ENCODE measurements around the gene EPHB1. TPM values are rescaled to one million over a fixed set of nuclear protein-coding genes. Genes with fewer than 3 reads are reported as not detected.

Gene EPHB1
- total RNA-seq, 4 donors from 2014 or later = 0.82 to 2.2 (median 1.2) TPM

- Histone ChIP-seq H3K27me3 (no peaks in the 10 kb centered on the region), H3K9me3 (no peaks in the 10 kb centered on the region), H3K4me1 (no peaks in the 10 kb centered on the region), H3K4me3 (no peak overlapping the region), H3K27ac (no peak overlapping the region), H3K36me3 (no peaks in the 10 kb centered on the region)
- no peak for DNase-seq
- WGBS, 2 donors (ENCODE audit: low coverage in 1 of 2) = 94% methylated on average over 36 of the region's 37 CpGs; no CpG with 5 or more reads in 1 of the 2 donors
- TF ChIP-seq EP300 (IDR thresholded peaks at IDR 0.05; ENCODE audit: low read depth) (no peak), CTCF (IDR thresholded peaks at IDR 0.05) (no peak), POLR2AphosphoS5 (IDR thresholded peaks at IDR 0.05) (no peak), POLR2A (IDR thresholded peaks at IDR 0.05) (no peak)
- in situ Hi-C loops (cut with MboI; ENCODE audit: low pct_ligation_motif_present in 1 of 4, low pct_unique_long_range_greater_than_20kb in 1 of 4, low sequenced_read_pairs in 3 of 4) (no loop called here), intact Hi-C loops (cut with DNase I; ENCODE audit: low total_unique reads) (no loop called here)
These were observed 121.4 kb downstream of the EPHB1 start for GRCh38 chr3:134916276-134916961.

- TF ChIP-seq EP300 (IDR thresholded peaks at IDR 0.05; ENCODE audit: low read depth) = no peak
- TF ChIP-seq POLR2AphosphoS5 (IDR thresholded peaks at IDR 0.05) = no peak
- no peak for TF ChIP-seq CTCF (IDR thresholded peaks at IDR 0.05)
- no peak for TF ChIP-seq POLR2A (IDR thresholded peaks at IDR 0.05)
- in situ Hi-C loops (cut with MboI; ENCODE audit: low pct_ligation_motif_present in 1 of 4, low pct_unique_long_range_greater_than_20kb in 1 of 4, low sequenced_read_pairs in 3 of 4) = no loop called here
- Histone ChIP-seq H3K4me1 (no peaks in the 10 kb centered on the region), H3K4me3 (no peak overlapping the region), H3K27ac (no peak overlapping the region), H3K36me3 (no peaks in the 10 kb centered on the region), H3K9me3 (no peaks in the 10 kb centered on the region), H3K27me3 (no peaks in the 10 kb centered on the region)
- no peak for DNase-seq
- intact Hi-C loops (cut with DNase I; ENCODE audit: low total_unique reads) = no loop called here
These were observed 122.6 kb downstream of the EPHB1 start for GRCh38 chr3:134917631-134918030.

GRCh38 chr3:134918441-134918840, 123.4 kb downstream of the EPHB1 start:
- no peak overlapping the region for H3K27ac ChIP-seq
- 22 to 50% methylated on average over 1 of the region's 1 CpG for WGBS, 2 donors (ENCODE audit: low coverage in 1 of 2)
- in situ Hi-C loops (cut with MboI; ENCODE audit: low pct_ligation_motif_present in 1 of 4, low pct_unique_long_range_greater_than_20kb in 1 of 4, low sequenced_read_pairs in 3 of 4) = no loop called here

GRCh38 chr3:134922101-134922500, 127.0 kb downstream of the EPHB1 start:
- 86% methylated on average over 3 of the region's 3 CpGs; no CpG with 5 or more reads in 1 of the 2 donors for WGBS, 2 donors (ENCODE audit: low coverage in 1 of 2)
- DNase-seq = no peak

More at GRCh38 chr3:134918441-134918840, 123.4 kb downstream of the EPHB1 start:
- DNase-seq = no peak
- Histone ChIP-seq H3K36me3 (no peaks in the 10 kb centered on the region), H3K9me3 (no peaks in the 10 kb centered on the region), H3K27me3 (no peaks in the 10 kb centered on the region), H3K4me3 (no peak overlapping the region), H3K4me1 (no peaks in the 10 kb centered on the region)
- no peak for TF ChIP-seq EP300 (IDR thresholded peaks at IDR 0.05; ENCODE audit: low read depth)
- TF ChIP-seq POLR2A (IDR thresholded peaks at IDR 0.05) = no peak
- no peak for TF ChIP-seq CTCF (IDR thresholded peaks at IDR 0.05)
- no peak for TF ChIP-seq POLR2AphosphoS5 (IDR thresholded peaks at IDR 0.05)
- intact Hi-C loops (cut with DNase I; ENCODE audit: low total_unique reads) = no loop called here

More at GRCh38 chr3:134922101-134922500, 127.0 kb downstream of the EPHB1 start:
- TF ChIP-seq CTCF (IDR thresholded peaks at IDR 0.05) (no peak), POLR2AphosphoS5 (IDR thresholded peaks at IDR 0.05) (no peak), EP300 (IDR thresholded peaks at IDR 0.05; ENCODE audit: low read depth) (no peak), POLR2A (IDR thresholded peaks at IDR 0.05) (no peak)
- no peaks in the 10 kb centered on the region for H3K4me1 ChIP-seq
- H3K27ac ChIP-seq = no peak overlapping the region
- H3K9me3 ChIP-seq = peaks cover 0 to 4% of the 10 kb centered on the region in 2 donors
- H3K36me3 ChIP-seq = no peaks in the 10 kb centered on the region
- in situ Hi-C loops (cut with MboI; ENCODE audit: low pct_ligation_motif_present in 1 of 4, low pct_unique_long_range_greater_than_20kb in 1 of 4, low sequenced_read_pairs in 3 of 4) = no loop called here
- H3K4me3 ChIP-seq = no peak overlapping the region
- no peaks in the 10 kb centered on the region for H3K27me3 ChIP-seq
- intact Hi-C loops (cut with DNase I; ENCODE audit: low total_unique reads) = no loop called here

All from transverse colon (tissue), 4 donors.